HG03039 (cell line): Measurements from ENCODE around the gene LRTM2.

Experiments used
- ATAC-seq: cut with Tn5 transposase; IDR thresholded peaks from one replicate; pipeline ENCODE4 v1.9.1; 2021; ENCODE audit warnings: mild to moderate bottlenecking, moderate library complexity; ENCODE audit not compliant: unreplicated experiment

The LRTM2 gene

GRCh38 chr12:1829306-1829900 lies 9.0 kb downstream of the LRTM2 start:
- ATAC-seq: no peak

GRCh38 chr12:1830401-1830845 lies 10.1 kb downstream of the LRTM2 start:
- ATAC-seq: no peak

GRCh38 chr12:1830981-1831963 lies 10.9 kb downstream of the LRTM2 start:
- no peak for ATAC-seq

GRCh38 chr12:1832801-1833595 lies 12.6 kb downstream of the LRTM2 start:
- ATAC-seq: no peak

- no peak for ATAC-seq
Observed at GRCh38 chr12:1833596-1834028, 13.2 kb downstream of the LRTM2 start.

- ATAC-seq: no peak
Observed at GRCh38 chr12:1834186-1834925, 14.0 kb downstream of the LRTM2 start.

GRCh38 chr12:1835211-1836131 lies 15.1 kb downstream of the LRTM2 start:
- no peak for ATAC-seq

- ATAC-seq: no peak
Observed at GRCh38 chr12:1836241-1836803, 16.0 kb downstream of the LRTM2 start.

- ATAC-seq: no peak
Observed at GRCh38 chr12:1836854-1837421, 16.6 kb downstream of the LRTM2 start.

GRCh38 chr12:1837541-1838204 lies 17.3 kb downstream of the LRTM2 start:
- no peak for ATAC-seq

GRCh38 chr12:1838205-1838993 lies 18.0 kb downstream of the LRTM2 start:
- no peak for ATAC-seq

GRCh38 chr12:1838994-1839365 lies 18.6 kb downstream of the LRTM2 start:
- no peak for ATAC-seq

GRCh38 chr12:1839464-1839863 lies 19.1 kb downstream of the LRTM2 start:
- ATAC-seq: no peak

- ATAC-seq: no peak
Observed at GRCh38 chr12:1839956-1840951, 19.9 kb downstream of the LRTM2 start.

- no peak for ATAC-seq
Observed at GRCh38 chr12:1840981-1841425, 20.6 kb downstream of the LRTM2 start.

GRCh38 chr12:1841586-1842182 lies 21.3 kb downstream of the LRTM2 start:
- no peak for ATAC-seq
